Mucosa of stomach (tissue), 1 donor: ENCODE measurements around the gene DAP.
A peak's percentile ranks its signal among the peaks of the same experiment; 100 is the strongest.
"Not testable (repeated sequence)": the region's sequence is repeated elsewhere in the genome, so short reads cannot be mapped to it uniquely, and the experiment has no call there.

Experiments used
- H3K27me3 ChIP-seq: one replicate; pipeline ENCODE4 v1.7.0; 2013; ENCODE audit warnings: mild to moderate bottlenecking, low read length; ENCODE audit not compliant: control insufficient read depth, insufficient read depth
- H3K36me3 ChIP-seq: one replicate; pipeline ENCODE4 v1.7.0; 2013; ENCODE audit warnings: low read length; ENCODE audit not compliant: control insufficient read depth, insufficient read depth
- H3K4me1 ChIP-seq: one replicate; pipeline ENCODE4 v1.7.0; 2013; ENCODE audit warnings: mild to moderate bottlenecking, low read length; ENCODE audit not compliant: control insufficient read depth, insufficient read depth
- H3K4me3 ChIP-seq: one replicate; pipeline ENCODE4 v1.7.0; 2013; ENCODE audit warnings: low read length
- H3K9ac ChIP-seq: one replicate; pipeline ENCODE4 v1.7.0; 2013; ENCODE audit warnings: mild to moderate bottlenecking, low read length, moderate library complexity
- H3K9me3 ChIP-seq: one replicate; pipeline ENCODE4 v1.7.0; 2013; ENCODE audit warnings: mild to moderate bottlenecking, low read length, moderate library complexity; ENCODE audit not compliant: control insufficient read depth
- donor health status: Pancreatic carcinoma.

DAP gene

GRCh38 chr5:10761185-10761932, at the start of gene DAP:
Gene DAP (minus strand): TSS chr5:10761234. CDS start chr5:10761068, 166 bp downstream.
- H3K27me3 ChIP-seq = no peaks in the 10 kb centered on the region
- H3K4me1 ChIP-seq = peaks cover 38% of the 10 kb centered on the region
- H3K9ac ChIP-seq = peak within 1 kb of the TSS; percentile 85
- H3K36me3 ChIP-seq = no peaks in the 10 kb centered on the region
- H3K9me3 ChIP-seq = no peaks in the 10 kb centered on the region
- H3K4me3 ChIP-seq = peak within 1 kb of the TSS; percentile 47

- no peaks in the 10 kb centered on the region for H3K4me1 ChIP-seq
- H3K36me3 ChIP-seq = no peaks in the 10 kb centered on the region
- no peaks in the 10 kb centered on the region for H3K9me3 ChIP-seq
- H3K9ac ChIP-seq = no peak overlapping the region
- no peaks in the 10 kb centered on the region for H3K27me3 ChIP-seq
- H3K4me3 ChIP-seq = no peak overlapping the region
These were observed 47.6 kb upstream of the DAP start for GRCh38 chr5:10808347-10809226.

GRCh38 chr5:10801931-10802666, 41.1 kb upstream of the DAP start:
- no peaks in the 10 kb centered on the region for H3K4me1 ChIP-seq
- no peaks in the 10 kb centered on the region for H3K9me3 ChIP-seq
- H3K4me3 ChIP-seq = no peak overlapping the region
- no peaks in the 10 kb centered on the region for H3K36me3 ChIP-seq
- no peak overlapping the region for H3K9ac ChIP-seq
- no peaks in the 10 kb centered on the region for H3K27me3 ChIP-seq

- Histone ChIP-seq H3K4me3 (no peak overlapping the region), H3K9ac (no peak overlapping the region), H3K36me3 (no peaks in the 10 kb centered on the region), H3K9me3 (no peaks in the 10 kb centered on the region), H3K27me3 (no peaks in the 10 kb centered on the region), H3K4me1 (no peaks in the 10 kb centered on the region)
These were observed 39.8 kb upstream of the DAP start for GRCh38 chr5:10800852-10801251.

GRCh38 chr5:10797261-10797660, 36.2 kb upstream of the DAP start:
- no peaks in the 10 kb centered on the region for H3K9me3 ChIP-seq
- no peaks in the 10 kb centered on the region for H3K27me3 ChIP-seq
- no peaks in the 10 kb centered on the region for H3K4me1 ChIP-seq
- H3K9ac ChIP-seq = no peak overlapping the region
- no peak overlapping the region for H3K4me3 ChIP-seq
- H3K36me3 ChIP-seq = no peaks in the 10 kb centered on the region

- H3K9me3 ChIP-seq = no peaks in the 10 kb centered on the region
- no peaks in the 10 kb centered on the region for H3K36me3 ChIP-seq
- no peaks in the 10 kb centered on the region for H3K4me1 ChIP-seq
- H3K9ac ChIP-seq = no peak overlapping the region
- H3K27me3 ChIP-seq = no peaks in the 10 kb centered on the region
- H3K4me3 ChIP-seq = no peak overlapping the region
These were observed 32.8 kb upstream of the DAP start for GRCh38 chr5:10793785-10794184.

GRCh38 chr5:10792336-10792735, 31.3 kb upstream of the DAP start:
- H3K36me3 ChIP-seq = no peaks in the 10 kb centered on the region
- no peak overlapping the region for H3K9ac ChIP-seq
- H3K4me3 ChIP-seq = no peak overlapping the region
- H3K9me3 ChIP-seq = no peaks in the 10 kb centered on the region
- no peaks in the 10 kb centered on the region for H3K27me3 ChIP-seq
- H3K4me1 ChIP-seq = no peaks in the 10 kb centered on the region

GRCh38 chr5:10789726-10790125, 28.7 kb upstream of the DAP start:
- no peaks in the 10 kb centered on the region for H3K9me3 ChIP-seq
- H3K9ac ChIP-seq = no peak overlapping the region
- H3K4me1 ChIP-seq = no peaks in the 10 kb centered on the region
- no peak overlapping the region for H3K4me3 ChIP-seq
- no peaks in the 10 kb centered on the region for H3K27me3 ChIP-seq
- no peaks in the 10 kb centered on the region for H3K36me3 ChIP-seq

GRCh38 chr5:10789021-10789420, 28.0 kb upstream of the DAP start:
- no peaks in the 10 kb centered on the region for H3K9me3 ChIP-seq
- H3K9ac ChIP-seq = no peak overlapping the region
- no peaks in the 10 kb centered on the region for H3K4me1 ChIP-seq
- no peaks in the 10 kb centered on the region for H3K27me3 ChIP-seq
- H3K4me3 ChIP-seq = no peak overlapping the region
- no peaks in the 10 kb centered on the region for H3K36me3 ChIP-seq

- Histone ChIP-seq H3K4me1 (no peaks in the 10 kb centered on the region), H3K27me3 (no peaks in the 10 kb centered on the region)
These were observed 27.3 kb upstream of the DAP start for GRCh38 chr5:10788358-10788757.

GRCh38 chr5:10786835-10787234, 25.8 kb upstream of the DAP start:
- no peak overlapping the region for H3K4me3 ChIP-seq

More at GRCh38 chr5:10788358-10788757, 27.3 kb upstream of the DAP start:
- H3K9me3 ChIP-seq = no peaks in the 10 kb centered on the region
- no peak overlapping the region for H3K9ac ChIP-seq
- no peaks in the 10 kb centered on the region for H3K36me3 ChIP-seq
- H3K4me3 ChIP-seq = no peak overlapping the region

GRCh38 chr5:10780208-10780607, 19.2 kb upstream of the DAP start:
- not testable (repeated sequence) for H3K9me3 ChIP-seq, H3K27me3 ChIP-seq, H3K4me3 ChIP-seq, H3K36me3 ChIP-seq, H3K4me1 ChIP-seq, H3K9ac ChIP-seq

More at GRCh38 chr5:10786835-10787234, 25.8 kb upstream of the DAP start:
- Histone ChIP-seq H3K4me1 (no peaks in the 10 kb centered on the region), H3K9me3 (no peaks in the 10 kb centered on the region), H3K27me3 (no peaks in the 10 kb centered on the region), H3K9ac (no peak overlapping the region), H3K36me3 (no peaks in the 10 kb centered on the region)
